Stomach (tissue), 9 donors: ENCODE results near the gene APBA1. TPM values are rescaled to one million over a fixed set of nuclear protein-coding genes. Genes with fewer than 3 reads are reported as not detected.

ENCODE experiments used
- DNase-seq, 2 donors: peaks; one replicate each; pipeline versions ENCODE4 v3.0.0 to v3.0.0-alpha.2; 2013 to 2019
- H3K27ac ChIP-seq, 5 donors: fragments of 200-600 bp in 4 of 5; sonication (generic) in 4 of 5; one replicate each; pipeline ENCODE4 v1.5.1; 2013 to 2019; ENCODE audit warnings: mild to moderate bottlenecking in 1 of 5, moderate library complexity in 1 of 5
- H3K27me3 ChIP-seq, 3 donors: fragments of 200-600 bp; sonication (generic); one replicate each; pipeline ENCODE4 v1.5.1; 2017 to 2019; ENCODE audit warnings: mixed run types in 1 of 3
- H3K36me3 ChIP-seq, 4 donors: fragments of 200-600 bp; sonication (generic); 1 replicate in 3 of 4; 2 replicates in 1 of 4; pipeline ENCODE4 v1.5.1; 2016 to 2019
- H3K4me1 ChIP-seq, 4 donors: fragments of 200-600 bp; sonication (generic); one replicate each; pipeline ENCODE4 v1.5.1; 2016 to 2019
- H3K4me3 ChIP-seq, 4 donors: fragments of 200-600 bp; sonication (generic) in 3 of 4; one replicate each; pipeline ENCODE4 v1.5.1; 2016 to 2019; ENCODE audit warnings: mild to moderate bottlenecking in 1 of 4
- H3K9me3 ChIP-seq, 4 donors: fragments of 200-600 bp; sonication (generic); one replicate each; pipeline ENCODE4 v1.5.1; 2016 to 2019
- CTCF ChIP-seq, 7 experiments: fragments of 450-650 bp in 4 of 7; fragments of 200-600 bp in 3 of 7; sonication (generic) in 3 of 7; IDR thresholded peaks; one replicate each; pipeline ENCODE4 v1.5.1; 2016 to 2019; ENCODE audit warnings: antibody characterized with exemption in 7 of 7, control low read depth in 2 of 7, mild to moderate bottlenecking in 1 of 7
- EP300 ChIP-seq: sonication (generic); formaldehyde crosslinking; IDR thresholded peaks from one replicate; pipeline ENCODE4 v1.6.1; 2017; ENCODE audit warnings: antibody characterized with exemption
- POLR2A ChIP-seq, 4 donors: fragments of 450-650 bp; IDR thresholded peaks; one replicate each; pipeline ENCODE4 v1.6.1; 2016; ENCODE audit warnings: antibody characterized with exemption in 4 of 4, control low read depth in 2 of 4, mild to moderate bottlenecking in 1 of 4, moderate library complexity in 1 of 4
- POLR2AphosphoS5 ChIP-seq, 3 donors: sonication (generic); formaldehyde crosslinking; IDR thresholded peaks; one replicate each; pipeline ENCODE4 v1.6.1; 2016; ENCODE audit warnings: antibody characterized with exemption in 3 of 3
- WGBS, 5 donors: extraction: QIAGEN DNeasy Blood & Tissue Kit in 3 of 5; methylation state at CpG; one replicate each; pipeline versions ENCODE4 v1.1.5 to v1.1.7; 2013 to 2018; 5-methylcytosine and 5-hydroxymethylcytosine counted together
- intact Hi-C: fragments of 100-400 bp; cut with DNase I; formaldehyde crosslinking; loops from one replicate; pipeline ENCODE4 v1.15.1; 2023; ENCODE audit warnings: low total_unique reads
- polyA plus RNA-seq, 3 donors: library from polyadenylated mRNA; stranded (reverse); fragments of 200-250 nt; gene quantifications; one replicate each; pipeline ENCODE4 v1.2.3, GENCODE V29; 2013
- total RNA-seq, 5 donors: library from RNA; depleted of rRNA; stranded (reverse); fragments of >200 nt; gene quantifications; one replicate each; pipeline versions ENCODE4 v1.1.0 to v1.2.3, GENCODE V29; 2014 to 2016
- donor health status: healthy with polysubstance abuse.
- donor health status: Bipolar disorder and iron deficiency.
- donor health status: healthy.

The APBA1 gene
- total and polyA plus RNA-seq, 8 donors, result 0.50 to 14.2 (median 3.2) TPM

GRCh38 chr9:69430206-69430605 is 242.0 kb downstream of the APBA1 start:
- peaks cover 0 to 15% (median 0%) of the 10 kb centered on the region in 4 donors for H3K36me3 ChIP-seq
- no peak overlapping the region for H3K4me3 ChIP-seq
- intact Hi-C loops, result no loop called here
- 72 to 86% (median 81%) methylated on average over 4 of the region's 4 CpGs for WGBS, 5 donors
- H3K27me3 ChIP-seq, result no peaks in the 10 kb centered on the region
- no peak for DNase-seq
- no peaks in the 10 kb centered on the region for H3K4me1 ChIP-seq
- TF ChIP-seq CTCF (IDR thresholded peaks at IDR 0.05) (no peak), EP300 (no peak), POLR2AphosphoS5 (IDR thresholded peaks at IDR 0.05) (no peak), POLR2A (IDR thresholded peaks at IDR 0.05) (no peak)
- H3K27ac ChIP-seq, result no peak overlapping the region
- no peaks in the 10 kb centered on the region for H3K9me3 ChIP-seq

DNA sequence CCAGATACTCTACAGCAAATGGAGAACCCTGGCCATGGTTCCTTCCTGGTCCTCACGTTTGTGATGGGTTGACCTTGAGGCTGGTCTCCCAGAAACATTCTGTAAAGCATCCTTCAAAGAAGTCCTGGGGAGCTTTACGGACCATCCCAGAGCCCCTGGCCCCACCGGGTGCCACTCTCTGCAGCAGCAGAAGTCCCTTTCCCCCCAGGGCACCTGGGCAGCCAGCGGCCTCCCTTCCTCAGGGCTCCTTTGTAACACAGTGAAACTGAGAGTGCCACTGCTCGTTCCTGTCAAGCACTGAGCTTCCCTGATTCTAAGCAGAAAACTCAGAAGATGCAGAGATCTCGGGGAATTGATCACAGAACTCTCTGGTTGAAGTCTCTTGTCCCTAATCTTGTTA is 242.9 kb downstream of the APBA1 start:
- intact Hi-C loops, result loop anchor here (10.0 kb wide), 1 partner anchor 446 kb away; no protein-coding TSS in a partner anchor

GRCh38 chr9:69428017-69428785 is 244.0 kb downstream of the APBA1 start:
- TF ChIP-seq EP300 (no peak), POLR2A (IDR thresholded peaks at IDR 0.05) (no peak), CTCF (IDR thresholded peaks at IDR 0.05) (no peak), POLR2AphosphoS5 (IDR thresholded peaks at IDR 0.05) (no peak)
- intact Hi-C loops, result loop anchor here (10.0 kb wide), 1 partner anchor 447 kb away; no protein-coding TSS in a partner anchor

More for the DNA sequence above, 242.9 kb downstream of the APBA1 start:
- Histone ChIP-seq H3K27ac (no peak overlapping the region), H3K36me3 (peaks cover 0 to 15% (median 0%) of the 10 kb centered on the region in 4 donors), H3K27me3 (no peaks in the 10 kb centered on the region), H3K4me1 (no peaks in the 10 kb centered on the region), H3K4me3 (no peak overlapping the region), H3K9me3 (no peaks in the 10 kb centered on the region)
- no peak for DNase-seq
- 76 to 88% (median 85%) methylated on average over 5 to 6 of the region's 6 CpGs for WGBS, 5 donors
- TF ChIP-seq POLR2AphosphoS5 (IDR thresholded peaks at IDR 0.05), result no peak
- TF ChIP-seq CTCF (IDR thresholded peaks at IDR 0.05), result no peak
- no peak for TF ChIP-seq POLR2A (IDR thresholded peaks at IDR 0.05)
- no peak for TF ChIP-seq EP300

GRCh38 chr9:69427286-69427685 is 244.9 kb downstream of the APBA1 start:
- intact Hi-C loops, result loop anchor here (10.0 kb wide), 1 partner anchor 448 kb away; no protein-coding TSS in a partner anchor
- no peak for DNase-seq

More at GRCh38 chr9:69428017-69428785, 244.0 kb downstream of the APBA1 start:
- Histone ChIP-seq H3K27me3 (no peaks in the 10 kb centered on the region), H3K9me3 (no peaks in the 10 kb centered on the region), H3K36me3 (peaks cover 0 to 15% (median 0%) of the 10 kb centered on the region in 4 donors), H3K27ac (no peak overlapping the region), H3K4me1 (no peaks in the 10 kb centered on the region), H3K4me3 (no peak overlapping the region)
- 83 to 90% (median 86%) methylated on average over 15 of the region's 15 CpGs for WGBS, 5 donors
- DNase-seq, result no peak

More at GRCh38 chr9:69427286-69427685, 244.9 kb downstream of the APBA1 start:
- no peaks in the 10 kb centered on the region for H3K9me3 ChIP-seq
- peaks cover 0 to 12% (median 0%) of the 10 kb centered on the region in 4 donors for H3K36me3 ChIP-seq
- H3K27ac ChIP-seq, result no peak overlapping the region
- no peaks in the 10 kb centered on the region for H3K27me3 ChIP-seq
- TF ChIP-seq EP300 (no peak), CTCF (IDR thresholded peaks at IDR 0.05) (no peak), POLR2A (IDR thresholded peaks at IDR 0.05) (no peak), POLR2AphosphoS5 (IDR thresholded peaks at IDR 0.05) (no peak)
- WGBS, 5 donors, result 63 to 81% (median 76%) methylated on average over 4 of the region's 4 CpGs
- no peaks in the 10 kb centered on the region for H3K4me1 ChIP-seq
- no peak overlapping the region for H3K4me3 ChIP-seq
